HepG2 (cell line): ENCODE results near the gene LRRC4. TPM values are rescaled to one million over a fixed set of nuclear protein-coding genes. Genes with fewer than 3 reads are reported as not detected.

Source experiments
- ATAC-seq: fragments of 200-7000 bp; cut with Tn5 transposase; 3 replicates; pipeline ENCODE4 v1.9.1; 2020; ENCODE audit warnings: mild to moderate bottlenecking, moderate library complexity
- BruUV-seq: library from RNA; stranded (reverse); fragments of 400-500 nt; replicated peaks from 2 replicates; lab custom pipeline; 2021; lab: Mats Ljungman, UMichigan
- CTCF ChIA-PET: fragments of 300-600 bp; formaldehyde crosslinking; extraction: SDS; loops from one replicate; lab custom pipeline; 2021; ENCODE audit warnings: low total read pairs, inconsistent platforms, low intra/inter-chr PET ratio; lab: Yijun Ruan, JAX
- POLR2A ChIA-PET: fragments of 350-600 bp; sonication (Branson Sonifier 250); formaldehyde crosslinking; loops from one replicate; lab custom pipeline; 2020; ENCODE audit warnings: antibody characterized with exemption, inconsistent platforms; lab: Yijun Ruan, JAX
- DNase-seq: peaks from one replicate; pipeline ENCODE4 v3.0.0-alpha.2; 2015; ENCODE audit warnings: low spot score
- FAIRE-seq: peaks from 3 replicates; lab custom pipeline; 2011; peaks lifted over from hg19 to GRCh38; lab: Jason Lieb, UNC
- H2AFZ ChIP-seq: one replicate; pipeline ENCODE4 v1.6.1; 2011; ENCODE audit warnings: low read length, inconsistent platforms
- H3K27ac ChIP-seq: fragments of 300-600 bp; 3 replicates; pipeline ENCODE4 v1.8.0; 2011; ENCODE audit warnings: mixed run types, mild to moderate bottlenecking, mixed read lengths, low read length, inconsistent platforms; ENCODE audit not compliant: insufficient read depth; ENCODE audit errors: extremely low read length
- H3K27me3 ChIP-seq, 2 experiments: fragments of 200-600 bp in 1 of 2; 2 replicates in 1 of 2; 3 replicates in 1 of 2; pipeline versions ENCODE4 v1.6.0 to v1.8.0; 2011; ENCODE audit warnings: low read length in 2 of 2, mild to moderate bottlenecking in 2 of 2, moderate library complexity in 2 of 2, inconsistent platforms in 1 of 2; ENCODE audit not compliant: insufficient read depth in 2 of 2, control insufficient read depth in 1 of 2
- H3K36me3 ChIP-seq, 2 experiments: fragments of 200-600 bp in 1 of 2; replicated peaks in 1 of 2; 2 replicates in 1 of 2; 3 replicates in 1 of 2; pipeline versions ENCODE4 v1.5.1 to v1.8.0; 2011; ENCODE audit warnings: low read length in 2 of 2, inconsistent platforms in 1 of 2; ENCODE audit not compliant: insufficient read depth in 2 of 2, control insufficient read depth in 1 of 2
- H3K4me1 ChIP-seq: 2 replicates; pipeline ENCODE4 v1.5.1; 2012; ENCODE audit warnings: low read length, inconsistent platforms; ENCODE audit not compliant: insufficient read depth
- H3K4me2 ChIP-seq: 2 replicates; pipeline ENCODE4 v1.6.0; 2011; ENCODE audit warnings: low read depth, low read length, inconsistent platforms
- H3K4me3 ChIP-seq, 3 experiments: fragments of 200-600 bp in 1 of 3; sonication (generic), shearing (Covaris generic) in 1 of 3; replicated peaks in 1 of 3; 2 replicates each; pipeline ENCODE4 v1.5.1; 2011 to 2016; ENCODE audit warnings: low read length in 3 of 3, inconsistent platforms in 2 of 3, low read depth in 2 of 3, mild to moderate bottlenecking in 2 of 3, control low read depth in 1 of 3, mixed read lengths in 1 of 3; ENCODE audit not compliant: insufficient read depth in 1 of 3
- H3K79me2 ChIP-seq: one replicate; pipeline ENCODE4 v1.6.1; 2011; ENCODE audit warnings: low read length, inconsistent platforms; ENCODE audit not compliant: insufficient read depth
- H3K9ac ChIP-seq: 2 replicates; pipeline ENCODE4 v1.6.0; 2011; ENCODE audit warnings: mild to moderate bottlenecking, low read depth, low read length, inconsistent platforms; ENCODE audit not compliant: insufficient read depth
- H3K9me3 ChIP-seq: 2 replicates; pipeline ENCODE4 v1.5.1; 2012; ENCODE audit warnings: mild to moderate bottlenecking, low read length
- H4K20me1 ChIP-seq: 2 replicates; pipeline ENCODE4 v1.6.0; 2011; ENCODE audit warnings: inconsistent platforms, mild to moderate bottlenecking, low read length, moderate library complexity; ENCODE audit not compliant: insufficient read depth
- JARID2 ChIP-seq: sonication (generic); formaldehyde crosslinking; IDR thresholded peaks from 2 replicates; pipeline ENCODE4 v1.8.1; 2023; ENCODE audit warnings: missing genetic modification reagents, inconsistent platforms; ENCODE audit not compliant: insufficient replicate concordance
- KLF16 ChIP-seq, 2 experiments: sonication (generic) in 1 of 2; formaldehyde crosslinking in 1 of 2; IDR thresholded peaks; 2 replicates each; pipeline versions ENCODE4 v1.6.1 to v1.8.0; 2016 to 2023; ENCODE audit warnings: missing genetic modification reagents in 2 of 2, missing compliant biosample characterization in 1 of 2
- MAFF ChIP-seq: IDR thresholded peaks from 2 replicates; pipeline ENCODE4 v1.6.1; 2011; ENCODE audit warnings: low read depth, low read length, improper control_type of control experiment
- MNT ChIP-seq: fragments of 450-650 bp; IDR thresholded peaks from 2 replicates; pipeline ENCODE4 v1.6.1; 2016
- PHB2 ChIP-seq: fragments of 450-650 bp; IDR thresholded peaks from 2 replicates; pipeline ENCODE4 v1.6.1; 2018; ENCODE audit not compliant: partially characterized antibody
- SOX13 ChIP-seq, 3 experiments: fragments of 450-650 bp in 1 of 3; sonication (generic) in 1 of 3; formaldehyde crosslinking in 1 of 3; IDR thresholded peaks in 2 of 3; conservative IDR thresholded peaks in 1 of 3; 2 replicates each; pipeline versions ENCODE4 v1.5.0 to v1.6.1; 2016 to 2020; ENCODE audit warnings: antibody characterized with exemption in 1 of 3, mild to moderate bottlenecking in 1 of 3, missing compliant biosample characterization in 1 of 3, missing genetic modification reagents in 1 of 3, moderate library complexity in 1 of 3
- TOE1 ChIP-seq: sonication (generic); formaldehyde crosslinking; IDR thresholded peaks from 2 replicates; pipeline ENCODE4 v1.4.0; 2020; ENCODE audit warnings: mild to moderate bottlenecking, missing genetic modification reagents
- YEATS2 ChIP-seq: sonication (generic); formaldehyde crosslinking; IDR thresholded peaks from 2 replicates; pipeline ENCODE4 v1.4.0; 2020; ENCODE audit warnings: missing genetic modification reagents, borderline replicate concordance
- ZBTB2 ChIP-seq: sonication (generic); formaldehyde crosslinking; IDR thresholded peaks from 2 replicates; pipeline ENCODE4 v1.8.0; 2022; ENCODE audit warnings: low read depth, missing genetic modification reagents
- ZNF260 ChIP-seq: sonication (generic); formaldehyde crosslinking; IDR thresholded peaks from 2 replicates; pipeline ENCODE4 v1.4.0; 2020; ENCODE audit warnings: missing genetic modification reagents, low read depth, mild to moderate bottlenecking, borderline replicate concordance
- ZNF83 ChIP-seq: sonication (generic); formaldehyde crosslinking; IDR thresholded peaks from 2 replicates; pipeline ENCODE4 v1.4.0; 2020; ENCODE audit warnings: missing genetic modification reagents, mild to moderate bottlenecking, borderline replicate concordance
- WGBS: methylation state at CpG from one replicate; pipeline ENCODE4 v1.1.6; 2017; ENCODE audit warnings: low lambda C conversion rate; 5-methylcytosine and 5-hydroxymethylcytosine counted together
- in situ Hi-C: cut with HindIII; loops from 2 replicates; pipeline ENCODE4 v1.10.0; 2017; ENCODE audit warnings: low pct_unique_long_range_greater_than_20kb; ENCODE audit not compliant: extremely low pct_ligation_motif_present
- intact Hi-C: fragments of 100-400 bp; cut with micrococcal nuclease; formaldehyde crosslinking; loops from one replicate; pipeline ENCODE4 v1.10.0; 2022; ENCODE audit not compliant: unreplicated experiment
- polyA plus RNA-seq, 8 experiments: library from polyadenylated mRNA; depleted of rRNA in 3 of 8; stranded (reverse) in 7 of 8; unstranded in 1 of 8; fragments of >200 nt; fragmentation: Illumina TruSeq in 4 of 8; extraction: Trizol in 4 of 8; gene quantifications; 2 replicates each; pipeline versions ENCODE4 v1.2.1 to v1.2.3, GENCODE V29; 2011 to 2016; ENCODE audit warnings: low read depth in 4 of 8, missing spikeins in 1 of 8, mixed read lengths in 1 of 8; ENCODE audit not compliant: insufficient read depth in 1 of 8
- total RNA-seq, 5 experiments: library from RNA; depleted of rRNA; stranded (reverse); fragments of >200 nt; fragmentation: Illumina TruSeq; extraction: Trizol; gene quantifications; 2 replicates each; pipeline ENCODE4 v1.2.3, GENCODE V29; 2016; ENCODE audit warnings: low read depth in 1 of 5
- TF ChIP-seq, protein P1 (sequence below): sonication (generic); formaldehyde crosslinking; conservative IDR thresholded peaks from 2 replicates; pipeline ENCODE4 v1.4.0; 2020; ENCODE audit warnings: missing genetic modification reagents
- TF ChIP-seq, protein P2 (sequence below): sonication (generic); formaldehyde crosslinking; IDR thresholded peaks from 2 replicates; pipeline ENCODE4 v1.5.0; 2020; ENCODE audit warnings: mild to moderate bottlenecking, missing genetic modification reagents
- TF ChIP-seq, protein P3 (sequence below): sonication (generic); formaldehyde crosslinking; IDR thresholded peaks from 2 replicates; pipeline ENCODE4 v1.4.0; 2020; ENCODE audit warnings: missing genetic modification reagents, mild to moderate bottlenecking, borderline replicate concordance

The LRRC4 gene
- total and polyA plus RNA-seq, 2 of the 13 experiments (the other 11 are each of a cell fraction or from before 2014, with no cell fraction given) = not detected

GRCh38 chr7:127981965-127982364, 49.3 kb downstream of the LRRC4 start:
- no peak overlapping the region for H3K4me2 ChIP-seq
- peaks cover 3 to 23% of the 10 kb centered on the region in 2 experiments; a peak in 4 of 5 replicates for H3K36me3 ChIP-seq
- no peak for ATAC-seq
- ChIA-PET CTCF (no interaction called here), POLR2A (no interaction called here)
- BruUV-seq = no TSS peak
- H3K9me3 ChIP-seq = peaks cover 6% of the 10 kb centered on the region; the same call in 1 of the 2 replicates
- no peak overlapping the region for H3K9ac ChIP-seq
- 0 out of 2 replicates have a peak, but pooled peaks cover 3% of the 10 kb centered on the region for H4K20me1 ChIP-seq
- H3K4me3 ChIP-seq = no peak overlapping the region
- in situ Hi-C loops (no loop called here), intact Hi-C loops (no loop called here)
- no peak for FAIRE-seq
- DNase-seq = no peak
- no peak overlapping the region for H3K27ac ChIP-seq
- 96% methylated on average over 4 of the region's 4 CpGs for whole genome bisulfite sequencing
- H3K79me2 ChIP-seq = no peaks in the 10 kb centered on the region
- H3K27me3 ChIP-seq = no peaks in the 10 kb centered on the region
- no peaks in the 10 kb centered on the region; the same call in 1 of the 2 replicates for H3K4me1 ChIP-seq
- H2AFZ ChIP-seq = no peak overlapping the region
- TF ChIP-seq, protein P1, sequence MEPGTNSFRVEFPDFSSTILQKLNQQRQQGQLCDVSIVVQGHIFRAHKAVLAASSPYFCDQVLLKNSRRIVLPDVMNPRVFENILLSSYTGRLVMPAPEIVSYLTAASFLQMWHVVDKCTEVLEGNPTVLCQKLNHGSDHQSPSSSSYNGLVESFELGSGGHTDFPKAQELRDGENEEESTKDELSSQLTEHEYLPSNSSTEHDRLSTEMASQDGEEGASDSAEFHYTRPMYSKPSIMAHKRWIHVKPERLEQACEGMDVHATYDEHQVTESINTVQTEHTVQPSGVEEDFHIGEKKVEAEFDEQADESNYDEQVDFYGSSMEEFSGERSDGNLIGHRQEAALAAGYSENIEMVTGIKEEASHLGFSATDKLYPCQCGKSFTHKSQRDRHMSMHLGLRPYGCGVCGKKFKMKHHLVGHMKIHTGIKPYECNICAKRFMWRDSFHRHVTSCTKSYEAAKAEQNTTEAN = no peak
- TF ChIP-seq, protein P2, sequence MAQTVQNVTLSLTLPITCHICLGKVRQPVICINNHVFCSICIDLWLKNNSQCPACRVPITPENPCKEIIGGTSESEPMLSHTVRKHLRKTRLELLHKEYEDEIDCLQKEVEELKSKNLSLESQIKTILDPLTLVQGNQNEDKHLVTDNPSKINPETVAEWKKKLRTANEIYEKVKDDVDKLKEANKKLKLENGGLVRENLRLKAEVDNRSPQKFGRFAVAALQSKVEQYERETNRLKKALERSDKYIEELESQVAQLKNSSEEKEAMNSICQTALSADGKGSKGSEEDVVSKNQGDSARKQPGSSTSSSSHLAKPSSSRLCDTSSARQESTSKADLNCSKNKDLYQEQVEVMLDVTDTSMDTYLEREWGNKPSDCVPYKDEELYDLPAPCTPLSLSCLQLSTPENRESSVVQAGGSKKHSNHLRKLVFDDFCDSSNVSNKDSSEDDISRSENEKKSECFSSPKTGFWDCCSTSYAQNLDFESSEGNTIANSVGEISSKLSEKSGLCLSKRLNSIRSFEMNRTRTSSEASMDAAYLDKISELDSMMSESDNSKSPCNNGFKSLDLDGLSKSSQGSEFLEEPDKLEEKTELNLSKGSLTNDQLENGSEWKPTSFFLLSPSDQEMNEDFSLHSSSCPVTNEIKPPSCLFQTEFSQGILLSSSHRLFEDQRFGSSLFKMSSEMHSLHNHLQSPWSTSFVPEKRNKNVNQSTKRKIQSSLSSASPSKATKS = no peak
- TF ChIP-seq YEATS2 (CRISPR knock-in tag) (no peak), ZNF260 (no peak), MAFF (no peak), JARID2 (CRISPR knock-in tag) (no peak), ZNF83 (CRISPR knock-in tag) (no peak), KLF16 (CRISPR knock-in tag; IDR thresholded peaks at IDR 0.05) (no peak), ZBTB2 (no peak), TOE1 (CRISPR knock-in tag) (no peak), PHB2 (no peak), SOX13 (IDR thresholded peaks at IDR 0.05) (no peak), SOX13 (CRISPR knock-in tag; conservative IDR thresholded peaks at IDR 0.05 in 1 of 2, IDR thresholded peaks at IDR 0.05 in 1 of 2) (no peak), MNT (no peak)
- TF ChIP-seq, protein P3, sequence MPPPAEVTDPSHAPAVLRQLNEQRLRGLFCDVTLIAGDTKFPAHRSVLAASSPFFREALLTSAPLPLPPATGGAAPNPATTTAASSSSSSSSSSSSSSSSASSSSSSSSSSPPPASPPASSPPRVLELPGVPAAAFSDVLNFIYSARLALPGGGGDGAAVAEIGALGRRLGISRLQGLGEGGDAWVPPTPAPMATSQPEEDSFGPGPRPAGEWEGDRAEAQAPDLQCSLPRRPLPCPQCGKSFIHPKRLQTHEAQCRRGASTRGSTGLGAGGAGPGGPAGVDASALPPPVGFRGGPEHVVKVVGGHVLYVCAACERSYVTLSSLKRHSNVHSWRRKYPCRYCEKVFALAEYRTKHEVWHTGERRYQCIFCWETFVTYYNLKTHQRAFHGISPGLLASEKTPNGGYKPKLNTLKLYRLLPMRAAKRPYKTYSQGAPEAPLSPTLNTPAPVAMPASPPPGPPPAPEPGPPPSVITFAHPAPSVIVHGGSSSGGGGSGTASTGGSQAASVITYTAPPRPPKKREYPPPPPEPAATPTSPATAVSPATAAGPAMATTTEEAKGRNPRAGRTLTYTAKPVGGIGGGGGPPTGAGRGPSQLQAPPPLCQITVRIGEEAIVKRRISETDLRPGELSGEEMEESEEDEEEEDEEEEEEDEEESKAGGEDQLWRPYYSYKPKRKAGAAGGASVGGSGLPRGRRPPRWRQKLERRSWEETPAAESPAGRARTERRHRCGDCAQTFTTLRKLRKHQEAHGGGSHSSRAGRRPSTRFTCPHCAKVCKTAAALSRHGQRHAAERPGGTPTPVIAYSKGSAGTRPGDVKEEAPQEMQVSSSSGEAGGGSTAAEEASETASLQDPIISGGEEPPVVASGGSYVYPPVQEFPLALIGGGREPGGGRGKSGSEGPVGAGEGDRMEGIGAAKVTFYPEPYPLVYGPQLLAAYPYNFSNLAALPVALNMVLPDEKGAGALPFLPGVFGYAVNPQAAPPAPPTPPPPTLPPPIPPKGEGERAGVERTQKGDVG (CRISPR knock-in tag) = no peak
